Renal cortex interstitium (tissue), 15 donors: ENCODE measurements around the gene KRT17. TPM values are rescaled to one million over a fixed set of nuclear protein-coding genes. Genes with fewer than 3 reads are reported as not detected.

Experiments used
- DNase-seq, 11 donors: peaks; one replicate each; pipeline ENCODE4 v3.0.0-alpha.2; 2013; ENCODE audit warnings: low read depth in 9 of 11, low spot score in 4 of 11; ENCODE audit errors: extremely low read depth in 1 of 11
- long read RNA-seq, 16 experiments: transcript quantifications; one replicate each; lab custom pipeline, GENCODE V29; 2026
- polyA plus RNA-seq, 3 donors: library from polyadenylated mRNA; unstranded; fragments of 120-200 nt; gene quantifications; one replicate each; pipeline ENCODE4 v1.2.1, GENCODE V29; 2013; ENCODE audit not compliant: insufficient read length in 3 of 3

The KRT17 gene
- 10 to 100 TPM in 1 of 3 donors, 1 to 10 TPM in 2; 1.6 to 12.0 (median 3.2) TPM for polyA plus RNA-seq
- long read RNA-seq, donor 1, partial matches to known transcripts: 0 of 1 reads
- long read RNA-seq, donor 1, other reads (novel, unspliced or antisense): 0 of 1 reads
- long read RNA-seq, donor 2, partial matches to known transcripts: 0 of 1 reads
- long read RNA-seq, donor 2, other reads (novel, unspliced or antisense): 0 of 1 reads
- long read RNA-seq, donor 3, partial matches to known transcripts: 0 of 1 reads
- long read RNA-seq, donor 3, other reads (novel, unspliced or antisense): 0 of 1 reads
- long read RNA-seq, donor 4, partial matches to known transcripts: 0 of 1 reads
- long read RNA-seq, donor 4, other reads (novel, unspliced or antisense): 0 of 1 reads
- long read RNA-seq, donor 5: 0 reads
- long read RNA-seq, donor 6: 0 reads
- long read RNA-seq, donor 7, partial matches to known transcripts: 0 of 2 reads
- long read RNA-seq, donor 7, other reads (novel, unspliced or antisense): 0 of 2 reads
- long read RNA-seq, donor 8: 0 reads
- long read RNA-seq, donor 9, partial matches to known transcripts: 0 of 2 reads
- long read RNA-seq, donor 9, other reads (novel, unspliced or antisense): 0 of 2 reads
- long read RNA-seq, donor 10: 0 reads
- long read RNA-seq, donor 11, partial matches to known transcripts: 0 of 1 reads
- long read RNA-seq, donor 11, other reads (novel, unspliced or antisense): 0 of 1 reads
- long read RNA-seq, donor 12, partial matches to known transcripts: 0 of 1 reads
- long read RNA-seq, donor 12, other reads (novel, unspliced or antisense): 0 of 1 reads
- long read RNA-seq, donor 13: 0 reads
- long read RNA-seq, donor 14, partial matches to known transcripts: 0 of 1 reads
- long read RNA-seq, donor 14, other reads (novel, unspliced or antisense): 0 of 1 reads
- long read RNA-seq, donor 15: 0 reads
- long read RNA-seq, donor 16, partial matches to known transcripts: 0 of 1 reads
- long read RNA-seq, donor 16, other reads (novel, unspliced or antisense): 0 of 1 reads

GRCh38 chr17:41624208-41625101 lies at the start of gene KRT17:
Gene KRT17 (minus strand): TSS chr17:41624575. CDS start chr17:41624509, 66 bp downstream.
- DNase-seq: peak in 1 of 11 donors; percentile 10

- DNase-seq: no peak
Observed at GRCh38 chr17:41672153-41672552, 47.8 kb upstream of the KRT17 start.

GRCh38 chr17:41667280-41668041 lies 43.1 kb upstream of the KRT17 start:
- DNase-seq: no peak

- DNase-seq: peak in 4 of 11 donors; percentile 57 to 73 (median 62)
Observed at GRCh38 chr17:41666708-41667279, 42.4 kb upstream of the KRT17 start.

- no peak for DNase-seq
Observed at GRCh38 chr17:41666237-41666641, 41.9 kb upstream of the KRT17 start.

- peak in 7 of 11 donors; percentile 66 to 81 (median 79) for DNase-seq
Observed at GRCh38 chr17:41665566-41666236, 41.3 kb upstream of the KRT17 start.

GRCh38 chr17:41664587-41665565 lies 40.5 kb upstream of the KRT17 start:
- DNase-seq: no peak

GRCh38 chr17:41664172-41664457 lies 39.7 kb upstream of the KRT17 start:
- DNase-seq: no peak

- no peak for DNase-seq
Observed at GRCh38 chr17:41663451-41664171, 39.2 kb upstream of the KRT17 start.

- DNase-seq: no peak
Observed at GRCh38 chr17:41660221-41660711, 35.9 kb upstream of the KRT17 start.

GRCh38 chr17:41659427-41660212 lies 35.2 kb upstream of the KRT17 start:
- no peak for DNase-seq

GRCh38 chr17:41658846-41659245 lies 34.5 kb upstream of the KRT17 start:
- no peak for DNase-seq

GRCh38 chr17:41657936-41658335 lies 33.6 kb upstream of the KRT17 start:
- no peak for DNase-seq

- DNase-seq: no peak
Observed at GRCh38 chr17:41657176-41657754, 32.9 kb upstream of the KRT17 start.
